IPS-20b (cell line): Measurements from ENCODE around the gene NAA40.
A peak's percentile ranks its signal among the peaks of the same experiment; 100 is the strongest.

ENCODE experiments used
- H3K27ac ChIP-seq: one replicate; pipeline ENCODE4 v1.5.1; 2013; ENCODE audit warnings: low read length
- H3K27me3 ChIP-seq: 2 replicates; pipeline ENCODE4 v1.6.1; 2013; ENCODE audit warnings: mild to moderate bottlenecking, low read length, inconsistent platforms; ENCODE audit not compliant: insufficient read depth
- H3K36me3 ChIP-seq: 2 replicates; pipeline ENCODE4 v1.6.1; 2013; ENCODE audit warnings: low read depth, mild to moderate bottlenecking, inconsistent platforms, low read length, moderate library complexity; ENCODE audit not compliant: insufficient read depth
- H3K4me1 ChIP-seq: 2 replicates; pipeline ENCODE4 v1.6.1; 2013; ENCODE audit warnings: mild to moderate bottlenecking, control low read depth, inconsistent platforms, low read length, moderate library complexity; ENCODE audit not compliant: insufficient read depth
- H3K4me3 ChIP-seq: 2 replicates; pipeline ENCODE4 v1.5.1; 2013; ENCODE audit warnings: mild to moderate bottlenecking, low read length, inconsistent platforms
- H3K9ac ChIP-seq: 2 replicates; pipeline ENCODE4 v1.6.1; 2013; ENCODE audit warnings: low read depth, mild to moderate bottlenecking, inconsistent platforms, low read length, moderate library complexity
- H3K9me3 ChIP-seq: 2 replicates; pipeline ENCODE4 v1.6.1; 2013; ENCODE audit warnings: mild to moderate bottlenecking, low read depth, low read length, inconsistent platforms; ENCODE audit not compliant: insufficient read depth

NAA40 gene

GRCh38 chr11:63938479-63939396 lies at the start of gene NAA40:
TSS of gene NAA40 (plus strand) at chr11:63939002. CDS start at chr11:63939097, 95 bp downstream.
- no peaks in the 10 kb centered on the region for H3K9me3 ChIP-seq
- peak within 1 kb of the TSS; percentile 89 for H3K9ac ChIP-seq
- H3K4me1 ChIP-seq: no peaks in the 10 kb centered on the region
- no peaks in the 10 kb centered on the region for H3K27me3 ChIP-seq
- H3K36me3 ChIP-seq: peaks cover 9% of the 10 kb centered on the region; the same call in 1 of the 2 replicates
- H3K4me3 ChIP-seq: peak within 1 kb of the TSS; percentile 96
- peak within 1 kb of the TSS; percentile 65 for H3K27ac ChIP-seq

- Histone ChIP-seq H3K27ac (peak overlapping the region; percentile 83), H3K27me3 (no peaks in the 10 kb centered on the region), H3K4me3 (no peak overlapping the region), H3K4me1 (peaks cover 25% of the 10 kb centered on the region), H3K9me3 (no peaks in the 10 kb centered on the region), H3K36me3 (peaks cover 13% of the 10 kb centered on the region; the same call in 1 of the 2 replicates), H3K9ac (peak overlapping the region; percentile 79; the same call in 1 of the 2 replicates)
These were observed 49.5 kb upstream of the NAA40 start for GRCh38 chr11:63889344-63889743.

- Histone ChIP-seq H3K27ac (no peak overlapping the region), H3K9me3 (no peaks in the 10 kb centered on the region), H3K4me1 (peaks cover 25% of the 10 kb centered on the region), H3K27me3 (no peaks in the 10 kb centered on the region), H3K36me3 (peaks cover 19% of the 10 kb centered on the region), H3K9ac (no peak overlapping the region), H3K4me3 (no peak overlapping the region)
These were observed 48.4 kb upstream of the NAA40 start for GRCh38 chr11:63890368-63890767.

GRCh38 chr11:63892228-63892627 lies 46.6 kb upstream of the NAA40 start:
- Histone ChIP-seq H3K4me1 (peaks cover 22% of the 10 kb centered on the region), H3K9ac (no peak overlapping the region), H3K27me3 (no peaks in the 10 kb centered on the region), H3K36me3 (peaks cover 37% of the 10 kb centered on the region), H3K4me3 (no peak overlapping the region), H3K27ac (no peak overlapping the region), H3K9me3 (no peaks in the 10 kb centered on the region)

GRCh38 chr11:63893355-63893754 lies 45.4 kb upstream of the NAA40 start:
- Histone ChIP-seq H3K36me3 (peaks cover 48% of the 10 kb centered on the region), H3K4me3 (no peak overlapping the region)

GRCh38 chr11:63896071-63896470 lies 42.7 kb upstream of the NAA40 start:
- no peaks in the 10 kb centered on the region for H3K27me3 ChIP-seq
- no peaks in the 10 kb centered on the region for H3K4me1 ChIP-seq
- peaks cover 74% of the 10 kb centered on the region for H3K36me3 ChIP-seq

More at GRCh38 chr11:63893355-63893754, 45.4 kb upstream of the NAA40 start:
- Histone ChIP-seq H3K9me3 (no peaks in the 10 kb centered on the region), H3K27me3 (no peaks in the 10 kb centered on the region), H3K27ac (no peak overlapping the region), H3K9ac (no peak overlapping the region), H3K4me1 (peaks cover 10% of the 10 kb centered on the region)

GRCh38 chr11:63897459-63898146 lies 41.2 kb upstream of the NAA40 start:
- Histone ChIP-seq H3K27ac (no peak overlapping the region), H3K9ac (no peak overlapping the region), H3K27me3 (no peaks in the 10 kb centered on the region), H3K9me3 (no peaks in the 10 kb centered on the region), H3K4me3 (no peak overlapping the region), H3K4me1 (no peaks in the 10 kb centered on the region), H3K36me3 (peaks cover 82% of the 10 kb centered on the region)

More at GRCh38 chr11:63896071-63896470, 42.7 kb upstream of the NAA40 start:
- Histone ChIP-seq H3K9me3 (no peaks in the 10 kb centered on the region), H3K4me3 (no peak overlapping the region), H3K9ac (no peak overlapping the region), H3K27ac (no peak overlapping the region)

- Histone ChIP-seq H3K9me3 (no peaks in the 10 kb centered on the region), H3K4me3 (no peak overlapping the region), H3K9ac (no peak overlapping the region), H3K27ac (no peak overlapping the region), H3K4me1 (no peaks in the 10 kb centered on the region; the same call in 1 of the 2 replicates), H3K36me3 (peaks cover 88% of the 10 kb centered on the region), H3K27me3 (no peaks in the 10 kb centered on the region)
These were observed 37.1 kb upstream of the NAA40 start for GRCh38 chr11:63901660-63902059.

- no peak overlapping the region for H3K27ac ChIP-seq
- no peak overlapping the region for H3K4me3 ChIP-seq
- H3K9me3 ChIP-seq: no peaks in the 10 kb centered on the region
- H3K27me3 ChIP-seq: no peaks in the 10 kb centered on the region
- peaks cover 80% of the 10 kb centered on the region for H3K36me3 ChIP-seq
- no peak overlapping the region for H3K9ac ChIP-seq
- H3K4me1 ChIP-seq: peaks cover 12% of the 10 kb centered on the region; the same call in 1 of the 2 replicates
These were observed 34.9 kb upstream of the NAA40 start for GRCh38 chr11:63903884-63904283.

GRCh38 chr11:63904743-63905142 lies 34.1 kb upstream of the NAA40 start:
- H3K27ac ChIP-seq: no peak overlapping the region
- H3K4me3 ChIP-seq: no peak overlapping the region
- no peaks in the 10 kb centered on the region for H3K27me3 ChIP-seq
- H3K9me3 ChIP-seq: no peaks in the 10 kb centered on the region
- H3K36me3 ChIP-seq: peaks cover 76% of the 10 kb centered on the region
- H3K4me1 ChIP-seq: peaks cover 19% of the 10 kb centered on the region; the same call in 1 of the 2 replicates
- H3K9ac ChIP-seq: no peak overlapping the region

- no peak overlapping the region for H3K9ac ChIP-seq
- peaks cover 72% of the 10 kb centered on the region for H3K36me3 ChIP-seq
- H3K4me3 ChIP-seq: no peak overlapping the region
- H3K9me3 ChIP-seq: no peaks in the 10 kb centered on the region
- H3K4me1 ChIP-seq: peaks cover 23% of the 10 kb centered on the region; the same call in 1 of the 2 replicates
- no peak overlapping the region for H3K27ac ChIP-seq
- H3K27me3 ChIP-seq: no peaks in the 10 kb centered on the region
These were observed 33.6 kb upstream of the NAA40 start for GRCh38 chr11:63905179-63905578.
